NCI-H187 treated with DMSO at 0.1 percent for 48 hours (cell line): Measurements from ENCODE around the gene ATP11C.

Experiments
- DNase-seq: peaks from one replicate; lab custom pipeline; 2025; lab: John Stamatoyannopoulos, UW

The ATP11C gene

DNA sequence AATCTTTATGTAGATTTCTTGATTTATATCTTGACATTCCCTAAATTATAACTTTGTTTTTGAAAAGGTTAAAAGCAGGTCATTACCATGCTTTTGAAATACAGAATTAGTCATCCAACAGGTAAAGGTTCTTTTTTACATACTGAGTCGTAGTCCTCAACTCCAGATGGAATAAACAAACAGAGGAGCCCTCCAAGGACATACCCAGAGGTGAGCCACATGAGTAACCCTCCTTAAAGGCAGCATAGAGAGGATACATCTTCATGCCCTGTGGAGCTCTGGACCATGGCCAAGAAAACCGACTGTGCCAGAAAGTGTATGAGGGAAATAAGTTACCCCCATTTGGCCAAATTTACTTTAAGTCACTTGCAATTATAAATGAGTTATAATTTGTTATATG is 129.6 kb downstream of the ATP11C start:
- DNase-seq, result no peak

DNA sequence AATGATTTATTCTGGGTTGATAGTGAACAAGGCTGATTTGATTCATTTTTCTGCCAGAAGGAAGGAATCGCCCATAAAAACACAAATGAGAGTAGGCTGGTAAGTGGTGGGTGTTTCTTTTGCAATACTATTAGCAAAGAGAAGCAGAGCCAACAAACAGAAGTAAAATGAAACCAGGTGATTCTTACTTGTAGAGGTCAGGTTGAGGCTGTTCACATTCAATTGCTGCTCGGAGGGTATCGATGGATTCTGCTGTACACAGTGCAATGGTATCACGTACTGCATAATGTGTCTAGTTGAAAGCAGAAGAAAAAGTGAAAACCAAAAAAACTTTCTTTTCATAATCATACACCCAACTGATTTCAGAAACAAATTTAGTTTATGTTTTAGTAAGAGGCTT is 130.8 kb downstream of the ATP11C start:
- no peak for DNase-seq

DNA sequence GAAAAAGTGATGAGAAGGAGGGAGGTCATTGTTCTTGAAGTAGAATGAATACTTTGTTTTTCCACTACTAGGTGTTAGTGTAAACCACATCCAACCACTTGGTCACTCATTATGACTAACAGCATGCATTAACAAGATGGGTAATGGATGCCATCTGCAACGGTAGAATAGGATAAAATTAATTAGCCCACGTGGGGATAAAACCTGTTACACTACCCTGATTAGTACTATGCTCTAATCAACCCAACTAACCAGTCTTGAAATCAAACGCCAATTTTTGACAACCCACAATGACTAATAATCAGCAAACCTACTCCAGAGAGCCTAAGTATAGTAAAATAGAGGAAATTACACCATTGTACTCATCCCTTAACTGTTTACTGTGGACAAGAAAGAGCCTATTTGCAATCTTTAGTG is 131.4 kb downstream of the ATP11C start:
- DNase-seq, result no peak

DNA sequence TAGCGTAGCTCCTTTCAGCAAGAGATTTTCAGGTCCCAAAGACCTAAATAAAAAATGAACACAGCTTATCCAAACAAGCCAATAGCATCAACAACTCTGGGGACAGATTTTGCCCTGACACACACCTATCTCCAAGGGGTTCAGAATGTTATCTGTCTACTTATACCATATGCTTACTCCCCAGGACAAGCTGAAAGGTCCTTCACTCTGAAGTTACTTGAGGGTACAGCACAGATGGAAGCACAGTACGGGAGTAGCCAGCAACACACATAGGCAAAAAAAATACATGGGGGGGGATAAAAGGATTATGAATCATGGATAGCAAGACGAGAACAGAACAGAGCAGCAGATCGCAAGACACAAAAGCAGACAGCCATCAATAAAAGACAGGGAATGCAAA is 134.2 kb downstream of the ATP11C start:
- DNase-seq, result no peak

DNA sequence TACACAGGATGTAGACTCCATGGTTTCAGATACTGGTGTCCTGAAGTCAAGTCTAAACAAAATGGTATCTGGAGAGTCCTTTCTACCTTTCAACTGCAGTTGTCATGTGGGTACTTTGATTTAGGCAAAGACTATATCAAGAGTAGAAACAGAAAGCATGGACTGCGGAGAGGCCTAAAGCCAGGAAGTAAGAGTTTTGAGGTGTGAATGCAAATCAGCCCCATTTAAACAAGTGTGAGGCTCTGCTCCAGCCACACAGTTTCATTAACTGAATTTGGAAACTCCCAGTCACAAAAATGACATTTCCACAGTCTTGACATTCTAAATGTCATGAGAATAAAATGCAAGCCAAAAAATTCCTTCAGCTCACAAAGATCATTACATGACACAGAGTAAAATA is 137.7 kb downstream of the ATP11C start:
- no peak for DNase-seq

DNA sequence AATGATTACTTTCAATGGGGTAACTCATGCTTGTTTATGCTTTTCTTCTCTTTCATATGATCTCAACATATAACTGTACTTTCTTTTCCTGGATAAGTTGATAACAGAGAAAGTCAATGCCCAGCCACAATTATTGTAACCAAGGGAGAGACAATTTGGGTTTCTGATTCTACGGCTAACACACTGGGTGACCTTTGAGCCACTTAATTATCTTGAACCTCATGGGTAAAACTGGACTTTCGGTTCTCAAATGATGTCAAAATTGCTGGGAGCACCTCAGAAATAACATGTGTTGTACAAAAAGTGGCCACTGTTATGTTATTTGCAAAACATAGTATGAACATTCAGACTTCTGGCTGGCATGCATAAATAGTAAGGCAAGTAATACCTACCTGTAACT is 145.3 kb downstream of the ATP11C start:
- no peak for DNase-seq

DNA sequence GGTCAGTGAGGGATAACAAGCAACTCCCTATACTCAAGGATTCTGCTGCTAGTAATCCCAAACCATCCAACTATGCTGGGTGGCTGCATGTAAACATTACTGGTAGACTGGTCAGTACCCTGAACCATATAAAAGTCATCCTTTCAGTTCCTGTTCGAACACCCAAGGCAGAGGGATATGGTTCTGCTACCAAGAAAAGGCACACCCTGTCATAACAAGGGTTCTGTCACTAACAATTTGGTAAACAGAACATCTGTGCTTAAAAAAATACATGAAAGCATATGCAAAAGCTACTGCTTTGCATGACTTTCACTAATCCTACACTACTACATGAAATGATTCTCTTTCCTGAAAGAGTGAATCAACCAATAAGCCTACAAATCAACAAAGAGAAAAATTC is 148.0 kb downstream of the ATP11C start:
- DNase-seq, result no peak

DNA sequence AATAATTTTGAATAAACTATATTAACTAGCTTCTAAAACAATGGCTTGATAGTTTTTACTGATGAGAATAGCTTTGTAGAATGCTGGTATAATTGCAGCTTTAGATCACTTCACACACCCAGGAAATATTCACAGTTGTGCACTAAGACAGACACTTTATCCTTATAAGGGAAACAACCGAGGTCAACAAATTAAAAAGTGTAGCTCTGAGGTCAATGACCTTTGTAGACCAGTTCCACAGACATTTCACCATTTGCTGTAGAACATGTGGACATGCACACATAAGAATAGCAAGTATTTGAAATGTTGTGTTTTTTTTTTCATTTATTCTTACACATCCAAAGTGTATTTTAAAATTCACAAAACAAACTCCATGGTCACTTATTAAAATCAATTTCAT is 148.9 kb downstream of the ATP11C start:
- no peak for DNase-seq

DNA sequence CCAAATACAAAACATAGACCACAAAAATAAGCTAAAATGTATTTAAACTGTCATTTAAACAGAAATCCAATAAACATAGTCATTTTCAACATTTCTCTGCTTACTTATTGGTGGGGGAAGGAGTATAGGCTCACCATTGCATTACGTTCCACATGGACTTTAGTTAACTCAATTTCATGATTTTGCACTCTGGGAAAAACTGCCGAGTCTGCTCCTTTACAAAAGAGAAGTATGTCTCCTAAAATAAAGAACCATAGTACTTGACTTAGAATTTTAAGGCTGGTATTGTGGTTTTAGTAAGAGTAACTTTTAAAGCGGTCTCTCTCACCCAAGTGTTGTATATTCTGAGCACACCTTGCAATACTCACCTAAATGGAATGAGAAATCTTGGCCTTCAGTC is 149.8 kb downstream of the ATP11C start:
- DNase-seq, result no peak

DNA sequence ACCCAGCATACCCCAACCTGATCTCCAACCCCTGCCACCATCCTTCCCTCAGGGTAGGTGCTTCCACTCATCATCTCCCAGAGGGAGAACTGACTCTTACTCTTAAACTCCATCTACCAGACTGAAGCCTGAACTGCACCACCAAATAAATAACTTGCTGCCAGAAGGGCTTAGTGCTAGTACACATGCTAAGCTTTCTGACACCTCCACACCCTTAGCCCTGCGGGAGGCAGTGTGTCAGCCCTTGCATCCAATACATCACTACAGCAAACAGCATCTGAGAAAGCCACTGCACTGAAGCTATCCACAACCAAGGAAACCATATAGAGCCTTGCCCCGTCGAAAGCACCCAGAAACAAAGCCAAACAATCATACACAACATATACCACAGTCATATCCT is 156.3 kb downstream of the ATP11C start:
- DNase-seq, result no peak

DNA sequence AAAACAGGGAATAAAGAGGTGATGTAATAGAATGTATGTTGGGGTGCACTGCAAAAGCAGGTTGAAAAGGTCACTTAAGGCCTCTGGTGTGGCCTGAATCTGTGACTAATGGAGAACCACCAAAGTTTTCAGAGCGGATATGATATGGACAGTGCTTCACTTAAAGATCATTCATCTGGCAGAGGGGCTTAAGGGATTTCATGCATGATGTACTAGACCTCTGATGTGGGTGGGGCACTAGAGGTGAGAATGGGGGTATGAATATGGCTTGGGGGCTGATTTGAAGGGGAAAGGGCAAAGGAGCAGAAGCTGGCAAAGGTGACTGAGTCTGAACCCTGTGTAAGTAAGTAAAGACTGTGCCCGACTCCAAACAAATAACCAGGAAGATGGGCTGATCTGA is 162.5 kb downstream of the ATP11C start:
- DNase-seq, result no peak

DNA sequence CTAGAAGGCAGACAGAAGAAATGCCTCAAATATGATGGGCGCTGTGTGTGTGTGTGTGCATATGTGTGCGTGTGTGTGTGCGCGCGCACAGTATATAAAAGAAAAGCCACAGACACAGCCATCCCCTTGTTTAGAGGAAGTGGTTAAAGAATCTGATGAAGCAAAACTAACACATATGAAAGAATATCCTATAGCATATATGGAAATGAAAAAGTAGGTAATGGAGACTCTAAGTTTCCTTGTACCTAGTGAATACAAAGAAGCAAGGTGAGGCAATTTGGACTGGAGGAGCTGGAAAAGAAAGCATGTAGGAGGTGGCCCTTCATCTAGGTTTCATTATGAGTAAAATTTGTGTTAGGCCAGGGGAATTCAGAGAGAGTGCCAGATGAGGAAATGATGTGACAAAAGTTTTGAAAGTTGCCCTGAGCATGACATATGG is 166.3 kb downstream of the ATP11C start:
- DNase-seq, result no peak

DNA sequence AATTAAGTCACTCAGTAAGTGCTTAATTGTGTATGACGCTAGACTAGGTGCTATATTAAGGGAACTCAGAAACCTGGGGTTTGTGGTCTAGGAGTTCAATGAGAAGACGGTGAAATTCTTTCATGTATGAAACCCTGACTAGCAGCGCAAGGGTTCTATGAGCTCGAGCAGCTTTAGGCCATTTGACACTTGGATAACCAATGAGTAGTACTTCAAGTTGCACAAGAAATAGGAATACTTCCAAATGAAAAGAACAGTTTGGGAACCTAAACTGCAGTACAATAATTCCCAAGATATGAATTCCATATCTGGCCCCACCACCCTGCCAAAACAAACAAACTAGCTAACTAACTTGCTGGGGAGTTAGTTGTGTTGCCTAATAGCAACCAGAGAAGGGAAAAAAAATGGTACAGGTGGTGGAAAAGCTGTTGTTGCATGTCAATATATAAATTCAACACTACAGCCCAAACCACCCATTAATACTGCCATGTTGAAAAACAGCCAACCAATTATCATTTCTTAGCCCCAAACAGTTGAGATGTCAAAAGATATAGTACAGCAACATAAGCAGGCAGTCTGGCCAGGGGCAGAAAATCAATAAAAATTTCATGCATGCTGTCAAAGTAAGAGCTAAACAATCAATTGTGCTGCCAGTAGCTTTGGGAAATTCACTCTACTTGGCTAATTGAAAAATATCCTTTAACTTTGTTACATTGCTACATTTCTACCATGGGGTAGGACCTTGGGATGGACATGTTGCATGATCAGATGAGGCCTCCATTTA is 170.3 kb downstream of the ATP11C start:
- DNase-seq, result no peak

DNA sequence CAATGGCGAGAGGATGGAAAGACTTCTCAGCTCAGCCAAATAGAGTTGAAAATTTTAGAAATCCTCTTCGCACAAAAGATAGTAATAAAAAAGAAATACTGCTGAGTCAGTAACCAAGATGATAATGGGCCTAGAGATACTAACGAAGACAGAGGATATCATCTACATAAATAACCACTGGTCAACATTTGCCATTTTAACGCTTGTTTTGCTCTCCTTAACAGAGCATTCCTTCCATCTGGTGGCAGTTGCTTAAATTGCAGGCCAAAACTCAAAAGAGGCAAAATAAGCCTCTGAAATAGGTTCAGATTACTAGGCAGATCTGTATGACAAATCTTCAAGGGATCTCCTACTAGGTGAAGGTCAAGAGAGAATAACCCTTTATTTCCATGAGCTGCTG is 173.2 kb downstream of the ATP11C start:
- DNase-seq, result no peak

DNA sequence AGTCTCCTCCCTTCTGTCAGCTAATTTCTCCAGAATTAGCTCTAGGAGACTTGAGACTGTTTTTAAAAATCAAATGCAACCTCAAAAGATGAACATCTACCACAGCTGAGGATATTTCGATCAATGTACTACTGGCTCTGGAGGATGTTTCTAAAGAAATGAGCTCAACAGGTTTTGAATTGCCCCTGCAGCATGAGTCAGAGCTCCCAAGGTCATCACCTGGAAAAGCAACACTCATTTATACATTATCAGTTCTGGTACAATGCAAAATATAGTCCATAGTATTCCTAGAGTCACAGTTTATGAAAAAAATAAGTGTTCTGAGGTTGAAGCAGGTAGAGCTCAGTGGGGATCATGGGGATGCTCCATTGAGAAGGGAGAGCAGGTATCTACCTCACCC is 174.0 kb downstream of the ATP11C start:
- no peak for DNase-seq

DNA sequence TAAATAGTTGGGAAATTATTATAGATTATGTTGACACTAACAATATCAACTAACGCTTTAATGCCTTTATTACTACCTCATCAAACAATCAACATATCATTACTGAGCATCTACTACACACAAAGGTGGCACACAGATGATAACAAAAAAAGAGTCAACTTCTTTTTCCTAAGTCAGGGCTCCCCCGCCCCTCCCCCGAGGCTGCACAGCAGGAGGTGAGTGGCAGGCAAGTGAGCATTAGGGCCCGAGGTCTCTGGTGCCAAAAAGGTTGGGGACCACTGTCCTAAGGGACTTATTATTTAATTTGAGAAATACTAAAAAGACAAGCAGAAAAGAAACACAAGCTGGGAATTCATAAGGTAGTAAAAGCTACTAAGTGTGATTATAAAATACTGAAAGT is 174.6 kb downstream of the ATP11C start:
- no peak for DNase-seq

DNA sequence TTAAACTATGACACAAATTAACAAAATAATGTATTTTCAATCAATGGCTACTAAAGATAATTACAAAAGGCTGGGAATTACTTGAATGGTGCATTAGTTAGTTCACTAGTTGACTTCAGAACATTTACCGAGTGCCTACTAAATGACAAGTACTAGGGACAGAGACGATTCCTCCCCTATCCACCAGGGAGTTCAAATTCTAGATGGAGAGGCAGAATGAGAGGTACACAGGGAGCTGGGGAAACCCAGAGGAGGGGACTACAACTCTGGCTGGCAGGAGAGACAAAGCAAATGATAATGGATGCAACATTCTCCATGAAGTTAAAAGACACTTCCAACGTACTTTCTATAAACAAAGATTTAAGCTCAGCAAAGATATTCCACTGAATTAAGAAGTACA is 181.8 kb downstream of the ATP11C start:
- DNase-seq, result no peak

DNA sequence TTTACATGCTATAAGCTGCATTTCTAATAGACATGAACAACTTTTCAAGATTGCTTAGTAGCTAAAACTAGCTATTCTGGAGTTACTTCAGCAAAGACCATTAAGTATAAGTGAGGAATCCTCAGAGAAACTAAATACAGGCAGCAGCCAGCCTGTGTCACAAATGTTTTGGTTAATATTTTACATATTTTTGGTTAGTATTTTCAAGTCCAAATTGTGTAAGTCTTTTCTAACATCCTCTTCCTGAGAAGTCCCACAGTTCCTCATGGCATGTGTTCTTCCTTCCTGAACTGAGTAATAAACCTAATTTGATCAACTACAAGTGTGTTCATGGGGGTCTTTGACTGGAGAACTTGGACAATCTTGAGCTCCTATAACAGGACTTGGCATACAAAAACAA is 182.5 kb downstream of the ATP11C start:
- DNase-seq, result no peak

DNA sequence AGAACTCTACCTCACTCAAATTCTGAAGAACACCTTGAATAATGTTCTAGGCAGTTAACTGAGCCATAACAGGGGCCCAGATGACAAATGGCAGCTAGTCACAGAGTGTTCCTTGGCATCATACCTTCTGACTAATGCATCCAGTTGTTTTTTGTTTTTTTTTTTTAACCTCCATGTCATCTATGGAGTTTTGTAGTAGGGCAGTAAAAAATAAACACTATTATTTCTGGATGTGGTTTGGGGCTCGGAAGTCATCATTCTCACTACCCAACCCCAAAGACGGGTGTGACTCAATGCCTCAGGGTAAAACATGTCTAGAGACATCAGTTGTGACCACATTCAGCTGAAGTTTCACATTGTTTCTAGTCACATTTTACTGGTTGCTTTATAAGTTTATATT is 193.7 kb downstream of the ATP11C start:
- no peak for DNase-seq

DNA sequence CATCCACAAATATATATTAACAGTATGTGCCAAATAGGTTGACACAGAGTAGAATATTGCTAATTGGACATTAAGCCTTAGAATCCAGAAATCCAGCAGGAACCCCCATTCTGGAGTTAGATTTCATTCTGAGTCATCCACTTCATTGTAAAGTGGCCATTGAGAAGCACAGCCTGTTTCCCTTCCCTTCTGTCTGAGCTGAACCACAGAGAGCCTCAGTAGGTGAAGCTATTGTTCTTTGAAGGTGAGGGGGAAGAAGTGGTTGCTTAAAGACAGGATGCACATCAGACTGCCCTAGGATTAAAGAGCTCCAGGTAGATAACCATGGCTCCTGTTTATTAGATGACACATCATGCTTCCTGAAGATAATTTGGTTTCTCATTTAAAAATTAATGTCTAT is 194.3 kb downstream of the ATP11C start:
- DNase-seq, result no peak

DNA sequence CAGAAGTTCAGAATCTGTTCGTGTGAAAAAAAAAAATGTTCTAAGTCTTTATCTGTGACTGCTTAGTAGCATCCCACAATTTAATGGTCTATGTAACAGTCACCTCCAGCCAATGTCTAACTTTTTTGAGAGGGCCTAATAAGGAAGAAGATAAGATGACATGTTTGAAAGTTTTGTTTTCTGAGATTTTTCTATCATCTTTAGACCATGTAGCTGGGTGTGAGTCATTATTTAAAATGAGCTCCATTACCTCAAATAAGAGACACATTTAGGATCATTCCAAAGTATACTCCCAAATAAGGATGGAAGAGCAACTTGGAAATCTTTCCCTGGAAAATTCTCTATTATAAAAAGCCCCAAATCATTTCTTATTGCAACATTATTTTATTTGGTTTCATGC is 196.7 kb downstream of the ATP11C start:
- no peak for DNase-seq

DNA sequence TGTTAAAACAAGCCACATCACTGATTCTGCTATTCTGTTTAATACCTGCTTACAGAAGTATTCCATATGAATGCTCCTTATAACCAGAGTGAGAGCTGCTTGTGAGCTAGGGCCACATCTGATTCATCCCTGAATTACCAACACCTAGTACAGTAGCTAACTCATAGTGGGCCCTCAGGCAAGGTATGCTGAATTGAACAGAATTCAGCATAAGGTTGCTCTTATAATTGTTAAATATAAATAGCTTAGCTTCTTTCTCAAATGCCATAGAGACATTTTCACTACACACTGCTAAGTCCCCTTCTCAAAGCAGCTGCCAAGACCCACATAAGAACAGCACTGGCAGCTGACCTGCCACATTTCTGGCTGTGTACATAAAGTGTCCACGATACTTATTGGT is 197.9 kb downstream of the ATP11C start:
- no peak for DNase-seq

DNA sequence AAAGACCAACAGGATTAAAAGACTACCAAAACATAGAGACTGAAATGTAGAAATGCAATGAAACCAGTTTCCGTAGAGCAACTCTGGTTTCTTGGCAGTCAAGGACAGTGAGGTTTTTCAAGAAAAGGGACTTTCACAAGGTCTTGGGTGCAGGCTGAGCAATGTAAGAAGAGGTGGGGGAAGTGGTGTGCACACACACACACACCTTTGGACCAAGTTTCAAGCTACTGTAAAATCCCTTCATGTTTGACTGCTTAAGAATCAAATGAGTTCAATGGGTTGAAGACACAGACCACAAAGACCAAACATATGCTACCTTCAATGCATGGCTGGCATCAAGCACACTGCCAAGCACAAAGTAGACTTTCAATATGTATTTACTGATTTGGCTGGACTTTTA is 207.1 kb downstream of the ATP11C start:
- no peak for DNase-seq

DNA sequence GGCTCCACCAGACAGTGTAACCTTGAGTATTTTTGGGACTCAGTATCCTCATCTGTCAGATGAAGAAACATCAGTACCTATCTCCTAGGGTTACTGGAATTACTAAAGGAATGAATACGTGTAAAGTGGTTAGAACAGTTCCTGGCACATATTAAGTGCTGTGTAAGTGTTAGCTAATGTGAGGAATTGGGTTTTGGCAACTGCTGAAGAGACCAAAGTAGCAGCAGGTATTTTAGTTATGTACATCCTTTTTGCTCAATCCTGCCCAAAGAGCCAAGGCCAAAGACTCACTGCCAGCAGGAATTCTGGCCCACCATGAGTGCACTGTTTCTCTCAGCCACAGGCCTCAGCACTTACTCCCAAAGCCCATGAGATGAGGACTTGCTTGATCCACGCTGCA is 208.2 kb downstream of the ATP11C start:
- DNase-seq, result no peak

DNA sequence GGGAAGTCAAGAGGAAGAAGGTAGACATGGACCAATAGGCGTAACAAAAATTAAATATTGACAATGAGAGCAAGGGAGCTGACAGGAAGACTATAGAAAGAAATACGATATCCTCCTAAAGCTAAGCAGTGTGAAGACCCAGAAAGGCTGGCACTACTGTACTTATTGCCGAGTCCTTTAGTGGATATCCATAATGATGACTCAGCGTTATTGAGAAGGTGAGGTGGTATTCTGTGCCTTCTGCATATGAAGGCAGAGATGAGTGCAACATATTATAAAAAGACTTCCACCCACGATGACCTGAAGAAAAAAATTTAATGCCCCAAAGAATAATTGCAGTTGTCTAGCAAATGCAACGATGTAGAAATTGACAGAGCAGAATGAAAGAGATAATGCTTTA is 211.9 kb downstream of the ATP11C start:
- no peak for DNase-seq
